Lung (tissue), 12 donors: ENCODE data around the gene FARSA. TPM values are rescaled to one million over a fixed set of nuclear protein-coding genes. Genes with fewer than 3 reads are reported as not detected.

ENCODE experiments used
- ATAC-seq: fragments of 200-7000 bp; cut with Tn5 transposase; one replicate; pipeline ENCODE4 v1.9.1; 2020; ENCODE audit warnings: moderate number of reproducible peaks; ENCODE audit not compliant: insufficient read depth, low FRiP score
- DNase-seq, 3 donors: peaks; one replicate each; pipeline ENCODE4 v3.0.0-alpha.2; 2013 to 2017
- H3K27ac ChIP-seq, 2 donors: one replicate each; pipeline ENCODE4 v1.5.1; 2013; ENCODE audit warnings: mild to moderate bottlenecking in 2 of 2, moderate library complexity in 2 of 2, control low read depth in 1 of 2, inconsistent platforms in 1 of 2, low read depth in 1 of 2, low read length in 1 of 2
- H3K27me3 ChIP-seq, 3 donors: one replicate each; pipeline ENCODE4 v1.5.1; 2013; ENCODE audit warnings: low read length in 2 of 3; ENCODE audit not compliant: control insufficient read depth in 3 of 3, insufficient read depth in 3 of 3
- H3K36me3 ChIP-seq, 4 donors: one replicate each; pipeline ENCODE4 v1.5.1; 2013; ENCODE audit warnings: low read length in 4 of 4, mild to moderate bottlenecking in 1 of 4, moderate library complexity in 1 of 4; ENCODE audit not compliant: control insufficient read depth in 4 of 4, insufficient read depth in 4 of 4
- H3K4me1 ChIP-seq, 5 donors: one replicate each; pipeline ENCODE4 v1.5.1; 2013; ENCODE audit warnings: low read length in 5 of 5, mild to moderate bottlenecking in 2 of 5, moderate library complexity in 1 of 5; ENCODE audit not compliant: control insufficient read depth in 5 of 5, insufficient read depth in 5 of 5
- H3K4me3 ChIP-seq: one replicate; pipeline ENCODE4 v1.5.1; 2013; ENCODE audit warnings: mild to moderate bottlenecking, control low read depth, moderate library complexity
- H3K9ac ChIP-seq, 2 donors: one replicate each; pipeline ENCODE4 v1.5.1; 2013; ENCODE audit warnings: low read length in 2 of 2, control low read depth in 1 of 2; ENCODE audit not compliant: insufficient read depth in 1 of 2
- H3K9me3 ChIP-seq, 4 donors: one replicate each; pipeline ENCODE4 v1.5.1; 2013; ENCODE audit warnings: low read length in 3 of 4, mild to moderate bottlenecking in 1 of 4, moderate library complexity in 1 of 4; ENCODE audit not compliant: control insufficient read depth in 4 of 4, insufficient read depth in 3 of 4
- WGBS, 2 donors: extraction: QIAGEN DNeasy Blood & Tissue Kit; methylation state at CpG; one replicate each; pipeline ENCODE4 v1.1.7; 2013; 5-methylcytosine and 5-hydroxymethylcytosine counted together
- polyA plus RNA-seq, 2 donors: library from polyadenylated mRNA; stranded (reverse); fragments of 200-250 nt; gene quantifications; one replicate each; pipeline ENCODE4 v1.2.1, GENCODE V29; 2013
- total RNA-seq, 2 donors: library from RNA; depleted of rRNA in 1 of 2; stranded (reverse); fragments of >200 nt in 1 of 2; gene quantifications; one replicate each; pipeline ENCODE4 v1.2.1, GENCODE V29; 2014 to 2021
- TF ChIP-seq, protein P1 (sequence below): IDR thresholded peaks from 2 replicates; pipeline ENCODE4 v1.5.1; 2012; ENCODE audit warnings: mild to moderate bottlenecking; ENCODE audit errors: control extremely low read depth, extremely low read depth
- donor health status: control.
- donor health status: control.
- donor health status: Bipolar disorder and iron deficiency.
- donor health status: healthy.
- donor health status: DM: yes; HTN: yes; CAD: no.

Gene FARSA
- total and polyA plus RNA-seq, 4 donors, result 27.8 to 72.1 (median 52.8) TPM

DNA sequence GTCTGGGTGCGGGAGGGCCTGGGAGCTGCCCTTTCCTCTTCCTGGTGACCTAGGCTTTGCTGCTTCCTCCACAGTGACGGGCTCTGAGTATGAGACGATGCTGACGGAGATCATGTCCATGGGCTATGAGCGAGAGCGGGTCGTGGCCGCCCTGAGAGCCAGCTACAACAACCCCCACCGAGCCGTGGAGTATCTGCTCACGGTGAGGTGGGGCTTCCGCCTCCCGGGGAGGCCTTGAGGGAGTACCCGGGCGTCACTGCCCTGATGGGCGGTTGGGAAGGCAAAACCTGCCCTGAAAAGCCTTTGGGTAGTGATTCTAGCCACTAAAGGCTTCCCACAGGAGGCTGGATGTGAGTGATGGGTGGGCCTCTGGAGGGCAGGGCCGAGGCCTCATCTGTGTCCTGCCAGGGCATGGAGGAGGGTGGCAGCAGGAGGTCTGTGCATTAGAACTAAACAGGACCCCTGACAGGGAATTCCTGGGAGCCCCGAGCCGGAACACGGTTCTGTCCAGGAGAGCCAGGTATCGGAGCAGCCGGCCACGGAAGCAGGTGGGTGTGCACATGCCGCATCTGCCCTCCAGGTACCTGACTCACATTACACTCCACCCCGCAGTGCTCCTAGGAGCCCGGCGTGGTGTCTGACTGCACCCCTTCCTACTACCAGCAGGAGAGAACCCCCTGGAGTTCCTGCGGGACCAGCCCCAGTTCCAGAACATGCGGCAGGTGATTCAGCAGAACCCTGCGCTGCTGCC is 15.3 kb upstream of the FARSA start:
- no peak overlapping the region for H3K27ac ChIP-seq
- TF ChIP-seq, protein P1, sequence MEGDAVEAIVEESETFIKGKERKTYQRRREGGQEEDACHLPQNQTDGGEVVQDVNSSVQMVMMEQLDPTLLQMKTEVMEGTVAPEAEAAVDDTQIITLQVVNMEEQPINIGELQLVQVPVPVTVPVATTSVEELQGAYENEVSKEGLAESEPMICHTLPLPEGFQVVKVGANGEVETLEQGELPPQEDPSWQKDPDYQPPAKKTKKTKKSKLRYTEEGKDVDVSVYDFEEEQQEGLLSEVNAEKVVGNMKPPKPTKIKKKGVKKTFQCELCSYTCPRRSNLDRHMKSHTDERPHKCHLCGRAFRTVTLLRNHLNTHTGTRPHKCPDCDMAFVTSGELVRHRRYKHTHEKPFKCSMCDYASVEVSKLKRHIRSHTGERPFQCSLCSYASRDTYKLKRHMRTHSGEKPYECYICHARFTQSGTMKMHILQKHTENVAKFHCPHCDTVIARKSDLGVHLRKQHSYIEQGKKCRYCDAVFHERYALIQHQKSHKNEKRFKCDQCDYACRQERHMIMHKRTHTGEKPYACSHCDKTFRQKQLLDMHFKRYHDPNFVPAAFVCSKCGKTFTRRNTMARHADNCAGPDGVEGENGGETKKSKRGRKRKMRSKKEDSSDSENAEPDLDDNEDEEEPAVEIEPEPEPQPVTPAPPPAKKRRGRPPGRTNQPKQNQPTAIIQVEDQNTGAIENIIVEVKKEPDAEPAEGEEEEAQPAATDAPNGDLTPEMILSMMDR, result no peak
- ATAC-seq (no peak), DNase-seq (no peak)
- WGBS, 2 donors, result 95% methylated on average over 29 to 30 of the region's 30 CpGs
- H3K4me1 ChIP-seq, result peaks cover 0 to 32% (median 10%) of the 10 kb centered on the region in 5 donors
- H3K36me3 ChIP-seq, result peaks cover 22 to 49% (median 37%) of the 10 kb centered on the region in 4 donors
- no peaks in the 10 kb centered on the region for H3K27me3 ChIP-seq
- H3K4me3 ChIP-seq, result no peak overlapping the region
- no peaks in the 10 kb centered on the region for H3K9me3 ChIP-seq
- no peak overlapping the region for H3K9ac ChIP-seq

DNA sequence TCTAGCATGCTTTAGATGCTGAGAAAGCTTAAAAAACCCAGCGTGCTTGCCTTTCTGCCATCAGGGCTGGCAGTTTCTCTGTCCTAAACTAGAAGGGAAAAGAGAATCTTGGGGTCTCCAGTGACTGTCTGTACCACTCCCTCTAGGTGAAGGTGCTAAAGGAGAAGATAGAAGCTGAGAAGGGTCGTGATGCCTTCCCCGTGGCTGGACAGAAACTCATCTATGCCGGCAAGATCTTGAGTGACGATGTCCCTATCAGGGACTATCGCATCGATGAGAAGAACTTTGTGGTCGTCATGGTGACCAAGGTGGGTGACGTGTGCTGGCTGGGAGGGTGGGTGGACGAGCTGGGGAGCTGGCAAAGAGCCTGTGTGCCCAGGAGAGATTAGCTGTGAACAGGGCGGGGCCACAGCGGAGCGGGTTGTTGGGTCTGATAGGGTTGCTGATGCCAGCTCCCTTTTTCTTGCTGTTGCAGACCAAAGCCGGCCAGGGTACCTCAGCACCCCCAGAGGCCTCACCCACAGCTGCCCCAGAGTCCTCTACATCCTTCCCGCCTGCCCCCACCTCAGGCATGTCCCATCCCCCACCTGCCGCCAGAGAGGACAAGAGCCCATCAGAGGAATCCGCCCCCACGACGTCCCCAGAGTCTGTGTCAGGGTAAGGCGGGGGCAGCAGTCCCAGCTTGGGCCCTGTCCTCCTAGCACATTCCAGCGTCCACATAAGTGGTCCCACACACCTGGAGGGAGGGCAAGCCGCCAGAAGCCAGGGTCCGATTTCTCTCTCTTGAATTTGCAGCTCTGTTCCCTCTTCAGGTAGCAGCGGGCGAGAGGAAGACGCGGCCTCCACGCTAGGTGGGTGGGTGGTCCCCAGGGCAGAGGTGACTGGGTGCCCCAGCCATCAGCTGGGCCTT is 14.4 kb upstream of the FARSA start:
- DNase-seq (no peak), ATAC-seq (no peak)
- Histone ChIP-seq H3K9me3 (no peaks in the 10 kb centered on the region), H3K27ac (no peak overlapping the region), H3K27me3 (no peaks in the 10 kb centered on the region), H3K4me3 (no peak overlapping the region), H3K9ac (peak overlapping the region in 1 of 2 donors; percentile 27), H3K36me3 (peaks cover 27 to 49% (median 44%) of the 10 kb centered on the region in 4 donors), H3K4me1 (peaks cover 0 to 24% (median 7%) of the 10 kb centered on the region in 5 donors)
- TF ChIP-seq, protein P1, result no peak
- 88 to 89% methylated on average over 27 to 28 of the region's 28 CpGs for WGBS, 2 donors

DNA sequence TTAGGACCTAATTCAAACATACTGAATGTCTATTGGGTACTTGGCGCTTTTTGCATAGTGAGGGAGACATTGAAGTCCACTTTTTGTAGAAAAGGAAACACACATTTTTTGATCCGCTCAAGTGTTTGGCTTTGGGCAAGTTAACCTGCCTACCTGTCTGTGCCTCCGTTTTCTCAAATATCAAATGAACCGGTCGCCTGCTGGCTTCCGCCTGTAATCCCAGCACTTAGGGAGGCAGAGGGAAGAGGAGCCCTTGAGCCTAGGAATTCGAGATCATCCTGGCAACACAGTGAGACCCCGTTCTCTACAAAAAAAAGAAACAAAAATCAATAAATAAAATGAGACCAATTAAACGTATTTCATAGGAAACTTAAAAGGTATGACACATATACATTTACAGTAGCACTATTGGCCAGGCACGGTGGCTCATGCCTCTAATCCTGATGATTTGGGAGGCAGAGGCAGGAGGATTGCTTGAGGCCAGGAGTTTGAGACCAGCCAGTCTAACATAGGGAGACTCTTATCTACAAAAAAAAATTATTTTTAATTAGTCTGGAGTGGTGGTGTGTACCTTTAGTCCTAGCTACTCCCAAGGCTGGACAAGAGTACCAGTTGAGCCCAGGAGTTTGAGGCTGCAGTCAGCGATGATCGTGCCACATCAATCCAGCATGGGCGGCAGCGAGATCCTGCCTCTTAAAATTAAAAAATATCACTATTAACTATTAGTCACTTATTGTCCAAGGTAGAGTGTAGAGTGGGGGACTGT is 13.4 kb upstream of the FARSA start:
- Histone ChIP-seq H3K9me3 (no peaks in the 10 kb centered on the region), H3K4me3 (peak overlapping the region; percentile 85), H3K4me1 (peaks cover 0 to 14% (median 7%) of the 10 kb centered on the region in 5 donors), H3K27ac (peak overlapping the region in 1 of 2 donors; percentile 95), H3K36me3 (peaks cover 27 to 50% (median 42%) of the 10 kb centered on the region in 4 donors), H3K9ac (peak overlapping the region; percentile 42 to 72), H3K27me3 (no peaks in the 10 kb centered on the region)
- DNase-seq, result no peak
- 65 to 74% methylated on average over 14 of the region's 14 CpGs for WGBS, 2 donors
- no peak for ATAC-seq
- TF ChIP-seq, protein P1, result no peak
